ENCODE data around the gene KCTD3.

Gene KCTD3

GRCh38 chr1:215645182-215645581 is 78.1 kb downstream of the KCTD3 start:
- Histone ChIP-seq H3K27ac (ENCODE audit: extremely low read depth, low read depth, low read length) (no peak overlapping the region), H3K9me3 (ENCODE audit: control insufficient read depth, insufficient read depth, low read depth, low read length) (no peaks in the 10 kb centered on the region), H3K4me3 (ENCODE audit: low read depth, low read length) (no peak overlapping the region), H3K36me3 (ENCODE audit: control insufficient read depth in 2 of 2, insufficient read depth in 1 of 2, low read length in 2 of 2) (no peaks in the 10 kb centered on the region), H3K4me1 (ENCODE audit: control insufficient read depth, insufficient read depth, low read length) (no peaks in the 10 kb centered on the region)
- ChIA-PET POLR2A (no interaction called here), CTCF (no interaction called here)
- no peak for TF ChIP-seq ZFP37 (tag by site-specific recombination; IDR thresholded peaks at IDR 0.05)
- no peak for TF ChIP-seq KLF16 (tag by site-specific recombination; IDR thresholded peaks at IDR 0.05)
- no peak for TF ChIP-seq ZBTB26 (tag by site-specific recombination; optimal IDR thresholded peaks at IDR 0.05)
- no peak for TF ChIP-seq ZNF223 (tag by site-specific recombination; IDR thresholded peaks at IDR 0.05)

GRCh38 chr1:215645861-215646260 is 78.8 kb downstream of the KCTD3 start:
- ChIA-PET CTCF (no interaction called here), POLR2A (no interaction called here)
- TF ChIP-seq PBX3 (CRISPR knock-in tag; IDR thresholded peaks at IDR 0.05), result no peak
- TF ChIP-seq KLF17 (tag by site-specific recombination; IDR thresholded peaks at IDR 0.05), result no peak
- no peak for TF ChIP-seq ZNF391 (tag by site-specific recombination; IDR thresholded peaks at IDR 0.05; ENCODE audit: borderline replicate concordance, low read depth)
- no peak for TF ChIP-seq ZBTB1 (tag by site-specific recombination; IDR thresholded peaks at IDR 0.05)
- no peak for TF ChIP-seq ZSCAN4 (tag by site-specific recombination; IDR thresholded peaks at IDR 0.05)
- no peak for TF ChIP-seq ZSCAN23 (tag by site-specific recombination; IDR thresholded peaks at IDR 0.05)
- no peak for TF ChIP-seq ZNF239 (tag by site-specific recombination; IDR thresholded peaks at IDR 0.05)
- TF ChIP-seq SCRT1 (tag by site-specific recombination; IDR thresholded peaks at IDR 0.05; ENCODE audit: borderline replicate concordance), result no peak
- TF ChIP-seq GFI1B (tag by site-specific recombination; IDR thresholded peaks at IDR 0.05), result no peak
- H3K9me3 ChIP-seq (ENCODE audit: control insufficient read depth, insufficient read depth, low read depth, low read length), result no peaks in the 10 kb centered on the region
- no peak overlapping the region for H3K27ac ChIP-seq (ENCODE audit: extremely low read depth, low read depth, low read length)
- H3K4me3 ChIP-seq (ENCODE audit: low read depth, low read length), result no peak overlapping the region
- H3K36me3 ChIP-seq (ENCODE audit: control insufficient read depth in 2 of 2, insufficient read depth in 1 of 2, low read length in 2 of 2), result no peaks in the 10 kb centered on the region
- no peaks in the 10 kb centered on the region for H3K4me1 ChIP-seq (ENCODE audit: control insufficient read depth, insufficient read depth, low read length)

GRCh38 chr1:215647738-215648137 is 80.6 kb downstream of the KCTD3 start:
- H3K27ac ChIP-seq (ENCODE audit: extremely low read depth, low read depth, low read length), result no peak overlapping the region
- POLR2A ChIA-PET, result no interaction called here
- H3K4me3 ChIP-seq (ENCODE audit: low read depth, low read length), result no peak overlapping the region
- H3K36me3 ChIP-seq (ENCODE audit: control insufficient read depth in 2 of 2, insufficient read depth in 1 of 2, low read length in 2 of 2), result no peaks in the 10 kb centered on the region
- CTCF ChIA-PET, result no interaction called here
- H3K9me3 ChIP-seq (ENCODE audit: control insufficient read depth, insufficient read depth, low read depth, low read length), result no peaks in the 10 kb centered on the region
- no peaks in the 10 kb centered on the region for H3K4me1 ChIP-seq (ENCODE audit: control insufficient read depth, insufficient read depth, low read length)
- no peak for TF ChIP-seq ZNF621 (tag by site-specific recombination; IDR thresholded peaks at IDR 0.05)
- TF ChIP-seq KLF9 (tag by site-specific recombination; IDR thresholded peaks at IDR 0.05; ENCODE audit: low read depth), result no peak
- TF ChIP-seq ZNF391 (tag by site-specific recombination; IDR thresholded peaks at IDR 0.05; ENCODE audit: borderline replicate concordance, low read depth), result no peak
- TF ChIP-seq ZNF549 (tag by site-specific recombination; IDR thresholded peaks at IDR 0.05), result no peak
- no peak for TF ChIP-seq ZNF747 (tag by site-specific recombination; IDR thresholded peaks at IDR 0.05)
- TF ChIP-seq ZNF521 (tag by site-specific recombination; IDR thresholded peaks at IDR 0.05), result no peak
- no peak for TF ChIP-seq ZBTB26 (tag by site-specific recombination; optimal IDR thresholded peaks at IDR 0.05)
- no peak for TF ChIP-seq INSM2 (tag by site-specific recombination; IDR thresholded peaks at IDR 0.05)
- TF ChIP-seq BCL11B (tag by site-specific recombination; IDR thresholded peaks at IDR 0.05; ENCODE audit: low read depth), result no peak
- TF ChIP-seq ZNF223 (tag by site-specific recombination; IDR thresholded peaks at IDR 0.05), result no peak
- TF ChIP-seq ATF2 (tag by site-specific recombination; IDR thresholded peaks at IDR 0.05; ENCODE audit: low read depth), result no peak
- no peak for TF ChIP-seq ZNF2 (tag by site-specific recombination; IDR thresholded peaks at IDR 0.05)
